ENCODE results near the gene ST7. TPM values are rescaled to one million over a fixed set of nuclear protein-coding genes. Genes with fewer than 3 reads are reported as not detected.

The ST7 gene
- total and polyA plus RNA-seq, 4 donors = 22.4 to 57.2 (median 41.6) TPM

GRCh38 chr7:117138495-117138894 lies 185.2 kb downstream of the ST7 start:
- peaks cover 8 to 20% (median 14%) of the 10 kb centered on the region in 4 donors for H3K36me3 ChIP-seq (ENCODE audit: control insufficient read depth in 4 of 4, insufficient read depth in 4 of 4, low read length in 4 of 4)
- no peak for ATAC-seq (ENCODE audit: insufficient read depth, low FRiP score)
- TF ChIP-seq CTCF (IDR thresholded peaks at IDR 0.05; ENCODE audit: control extremely low read depth, extremely low read depth) = no peak
- H3K4me3 ChIP-seq = no peak overlapping the region
- peaks cover 0 to 16% (median 3%) of the 10 kb centered on the region in 5 donors for H3K4me1 ChIP-seq (ENCODE audit: control insufficient read depth in 5 of 5, insufficient read depth in 5 of 5, low read length in 5 of 5)
- DNase-seq = no peak
- H3K9me3 ChIP-seq (ENCODE audit: control insufficient read depth in 4 of 4, insufficient read depth in 3 of 4, low read length in 3 of 4) = no peaks in the 10 kb centered on the region
- WGBS, 2 donors = 89 to 90% methylated on average over 3 of the region's 3 CpGs
- no peaks in the 10 kb centered on the region for H3K27me3 ChIP-seq (ENCODE audit: control insufficient read depth in 3 of 3, insufficient read depth in 3 of 3, low read length in 2 of 3)
- no peak overlapping the region for H3K9ac ChIP-seq (ENCODE audit: insufficient read depth in 1 of 2, low read length in 2 of 2)
- no peak overlapping the region for H3K27ac ChIP-seq (ENCODE audit: low read depth in 1 of 2, low read length in 1 of 2)

- 24 to 55% methylated on average over 1 of the region's 1 CpG for WGBS, 2 donors
- DNase-seq (no peak), ATAC-seq (ENCODE audit: insufficient read depth, low FRiP score) (no peak)
- no peak for TF ChIP-seq CTCF (IDR thresholded peaks at IDR 0.05; ENCODE audit: control extremely low read depth, extremely low read depth)
- Histone ChIP-seq H3K9me3 (ENCODE audit: control insufficient read depth in 4 of 4, insufficient read depth in 3 of 4, low read length in 3 of 4) (no peaks in the 10 kb centered on the region), H3K27me3 (ENCODE audit: control insufficient read depth in 3 of 3, insufficient read depth in 3 of 3, low read length in 2 of 3) (no peaks in the 10 kb centered on the region), H3K36me3 (ENCODE audit: control insufficient read depth in 4 of 4, insufficient read depth in 4 of 4, low read length in 4 of 4) (peaks cover 8 to 20% (median 12%) of the 10 kb centered on the region in 4 donors), H3K4me3 (no peak overlapping the region), H3K27ac (ENCODE audit: low read depth in 1 of 2, low read length in 1 of 2) (no peak overlapping the region), H3K9ac (ENCODE audit: insufficient read depth in 1 of 2, low read length in 2 of 2) (no peak overlapping the region), H3K4me1 (ENCODE audit: control insufficient read depth in 5 of 5, insufficient read depth in 5 of 5, low read length in 5 of 5) (peaks cover 0 to 12% (median 3%) of the 10 kb centered on the region in 5 donors)
Measured at GRCh38 chr7:117138981-117139380, 185.7 kb downstream of the ST7 start.

GRCh38 chr7:117139397-117139984 lies 186.2 kb downstream of the ST7 start:
- no peak for ATAC-seq (ENCODE audit: insufficient read depth, low FRiP score)
- Histone ChIP-seq H3K27ac (ENCODE audit: low read depth in 1 of 2, low read length in 1 of 2) (no peak overlapping the region), H3K9ac (ENCODE audit: insufficient read depth in 1 of 2, low read length in 2 of 2) (no peak overlapping the region), H3K4me3 (no peak overlapping the region), H3K4me1 (ENCODE audit: control insufficient read depth in 5 of 5, insufficient read depth in 5 of 5, low read length in 5 of 5) (peaks cover 0 to 6% (median 0%) of the 10 kb centered on the region in 5 donors), H3K27me3 (ENCODE audit: control insufficient read depth in 3 of 3, insufficient read depth in 3 of 3, low read length in 2 of 3) (no peaks in the 10 kb centered on the region), H3K9me3 (ENCODE audit: control insufficient read depth in 4 of 4, insufficient read depth in 3 of 4, low read length in 3 of 4) (no peaks in the 10 kb centered on the region), H3K36me3 (ENCODE audit: control insufficient read depth in 4 of 4, insufficient read depth in 4 of 4, low read length in 4 of 4) (peaks cover 7 to 20% (median 9%) of the 10 kb centered on the region in 4 donors)
- no peak for TF ChIP-seq CTCF (IDR thresholded peaks at IDR 0.05; ENCODE audit: control extremely low read depth, extremely low read depth)
- 50 to 78% methylated on average over 3 of the region's 3 CpGs for WGBS, 2 donors
- no peak for DNase-seq

- no peak for DNase-seq
- Histone ChIP-seq H3K27ac (ENCODE audit: low read depth in 1 of 2, low read length in 1 of 2) (no peak overlapping the region), H3K4me1 (ENCODE audit: control insufficient read depth in 5 of 5, insufficient read depth in 5 of 5, low read length in 5 of 5) (peaks cover 0 to 1% (median 0%) of the 10 kb centered on the region in 5 donors), H3K27me3 (ENCODE audit: control insufficient read depth in 3 of 3, insufficient read depth in 3 of 3, low read length in 2 of 3) (no peaks in the 10 kb centered on the region), H3K36me3 (ENCODE audit: control insufficient read depth in 4 of 4, insufficient read depth in 4 of 4, low read length in 4 of 4) (peaks cover 7 to 20% (median 7%) of the 10 kb centered on the region in 4 donors), H3K9me3 (ENCODE audit: control insufficient read depth in 4 of 4, insufficient read depth in 3 of 4, low read length in 3 of 4) (no peaks in the 10 kb centered on the region), H3K4me3 (no peak overlapping the region), H3K9ac (ENCODE audit: insufficient read depth in 1 of 2, low read length in 2 of 2) (no peak overlapping the region)
- 67 to 84% methylated on average over 3 of the region's 3 CpGs for WGBS, 2 donors
- TF ChIP-seq CTCF (IDR thresholded peaks at IDR 0.05; ENCODE audit: control extremely low read depth, extremely low read depth) = no peak
- no peak for ATAC-seq (ENCODE audit: insufficient read depth, low FRiP score)
Measured at GRCh38 chr7:117140921-117141320, 187.6 kb downstream of the ST7 start.
